Activated CD4-positive, alpha-beta T cell treated with anti-CD3 and anti-CD28 coated beads for 4 hours (primary cell): Measurements from ENCODE around the gene EYS.
"Not testable (repeated sequence)": the region's sequence is repeated elsewhere in the genome, so short reads cannot be mapped to it uniquely, and the experiment has no call there.

Experiments used
- DNase-seq, 2 donors: peaks; one replicate each; pipeline ENCODE4 v3.0.0-alpha.2; 2020

The EYS gene

DNA sequence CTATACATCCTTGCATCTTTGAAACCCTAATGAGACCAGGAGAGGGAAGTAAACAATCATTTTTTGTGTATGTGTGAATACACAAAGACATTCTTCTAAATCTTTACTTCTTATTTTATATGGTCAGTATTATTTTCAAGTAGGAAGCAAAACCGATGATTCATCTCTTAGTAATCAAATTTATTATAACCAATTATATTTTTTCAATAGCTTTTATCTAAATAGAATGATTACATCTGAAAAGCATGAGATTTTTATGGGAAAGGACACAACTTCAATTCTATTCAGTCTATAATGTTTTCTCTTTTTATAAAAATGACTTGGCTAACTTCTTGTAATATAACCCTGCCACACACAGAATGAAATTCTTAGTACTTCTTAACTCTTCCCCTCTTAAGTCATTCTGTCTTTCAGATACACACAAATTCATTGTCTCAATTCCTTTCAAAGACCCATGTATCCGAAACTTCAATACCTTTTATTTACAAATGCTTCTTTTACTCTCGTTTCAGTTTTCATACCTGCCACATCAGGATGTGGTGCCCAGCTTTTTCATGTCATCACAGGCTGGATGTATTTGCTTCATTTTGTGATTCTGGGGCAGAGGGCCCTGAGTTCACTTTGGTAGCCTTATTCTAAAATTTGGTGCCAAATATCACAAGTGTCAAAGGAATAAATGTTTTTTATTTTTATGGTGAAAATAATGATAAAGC, 1844.4 kb downstream of the EYS start:
- DNase-seq, result no peak

- no peak for DNase-seq
Observed at GRCh38 chr6:63859528-63859927, 1847.5 kb downstream of the EYS start.

DNA sequence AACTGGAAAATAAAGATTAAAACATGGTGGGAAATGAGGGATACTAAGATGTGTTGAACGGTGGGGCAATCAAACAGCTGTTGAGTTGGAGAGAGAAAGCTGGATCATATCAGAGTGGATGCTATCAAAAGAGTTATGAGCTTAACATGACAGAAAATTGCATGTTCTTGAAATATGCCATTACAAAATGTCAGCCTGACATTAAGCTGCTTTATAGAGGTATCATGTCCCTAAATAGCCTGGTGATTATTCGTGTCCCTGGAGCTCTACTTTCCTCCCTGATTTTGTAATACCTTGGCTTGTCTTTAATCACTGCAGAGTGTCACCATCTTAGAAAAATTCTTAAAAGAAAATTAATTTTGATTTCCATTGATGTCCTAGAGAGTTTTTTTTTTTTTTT, 1848.3 kb downstream of the EYS start:
- DNase-seq, result no peak

GRCh38 chr6:63856271-63856670, 1850.8 kb downstream of the EYS start:
- no peak for DNase-seq

DNA sequence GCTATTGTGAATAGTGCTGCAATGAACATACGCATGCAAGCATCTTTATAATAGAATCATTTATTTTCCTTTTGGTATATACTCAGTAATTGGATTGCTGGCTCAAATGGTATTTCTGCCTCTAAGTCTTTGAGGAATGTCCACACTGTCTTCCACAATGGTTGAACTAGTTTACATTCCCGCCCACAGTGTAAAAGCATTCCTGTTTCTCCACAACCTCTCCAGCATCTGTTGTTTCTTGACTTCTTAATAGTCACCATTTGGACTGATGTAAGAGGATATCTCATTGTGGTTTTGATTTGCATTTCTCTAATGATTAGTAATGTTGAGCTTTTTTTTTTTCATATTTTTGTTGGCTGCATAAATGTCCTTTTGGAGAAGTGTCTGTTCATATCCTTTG, 1862.7 kb downstream of the EYS start:
- DNase-seq, result no peak

DNA sequence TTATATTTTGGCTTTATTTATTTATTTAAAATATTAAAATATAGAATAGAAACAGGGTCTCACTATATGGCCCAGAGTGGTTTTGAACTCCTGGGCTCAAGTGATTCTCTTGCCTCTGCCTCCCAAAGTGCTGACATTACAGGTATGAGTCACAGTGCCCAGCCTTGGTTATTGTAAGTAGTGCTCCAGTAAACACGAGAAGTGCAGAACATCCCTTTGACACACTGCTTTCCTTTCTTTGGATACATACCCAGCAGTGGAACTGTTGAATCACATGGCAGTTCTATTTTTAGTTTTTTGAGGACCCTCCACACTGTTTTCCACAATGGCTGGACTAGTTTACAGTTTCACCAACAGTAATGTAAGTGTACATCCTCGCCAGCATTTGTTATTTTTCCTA, 1867.5 kb downstream of the EYS start:
- DNase-seq, result no peak

DNA sequence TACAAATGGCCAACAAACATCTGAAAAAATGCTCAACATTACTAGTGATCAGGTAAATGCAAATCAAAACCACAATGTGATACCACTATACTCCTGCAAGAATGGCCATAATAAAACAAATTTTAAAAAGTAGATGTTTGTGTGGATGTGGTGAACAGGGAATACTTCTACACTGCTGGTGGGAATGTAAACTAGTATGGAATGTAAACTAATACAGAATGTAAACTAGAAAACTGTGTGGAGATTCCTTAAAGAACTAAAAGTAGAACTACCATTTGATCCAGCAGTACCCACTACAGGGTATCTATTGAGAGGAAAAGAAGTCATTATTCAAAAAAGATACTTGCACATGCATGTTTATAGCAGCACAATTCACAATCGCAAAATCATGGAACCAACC, 1878.3 kb downstream of the EYS start:
- not testable (repeated sequence) for DNase-seq

GRCh38 chr6:63824722-63825121, 1882.3 kb downstream of the EYS start:
- DNase-seq, result no peak

DNA sequence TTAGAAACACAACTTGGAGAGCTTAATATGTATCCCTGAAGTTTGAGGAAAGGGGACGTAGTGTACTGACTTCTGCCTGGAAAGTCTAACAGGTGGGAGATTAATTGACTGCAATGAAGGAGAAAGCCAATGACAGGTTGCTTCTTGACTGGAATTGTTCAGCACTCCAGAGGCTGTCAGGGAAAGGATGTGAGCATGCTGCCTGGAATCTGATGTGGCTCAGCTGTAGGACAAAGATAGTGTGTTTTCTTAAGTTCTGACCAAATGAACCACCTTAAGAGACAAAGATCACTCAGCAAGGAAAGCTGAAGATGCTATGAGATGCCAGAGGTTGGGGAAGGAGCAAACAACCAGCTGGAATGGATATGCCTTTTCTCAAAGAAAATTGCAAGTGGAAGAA, 1885.6 kb downstream of the EYS start:
- no peak for DNase-seq

GRCh38 chr6:63819831-63820230, 1887.2 kb downstream of the EYS start:
- DNase-seq, result no peak

DNA sequence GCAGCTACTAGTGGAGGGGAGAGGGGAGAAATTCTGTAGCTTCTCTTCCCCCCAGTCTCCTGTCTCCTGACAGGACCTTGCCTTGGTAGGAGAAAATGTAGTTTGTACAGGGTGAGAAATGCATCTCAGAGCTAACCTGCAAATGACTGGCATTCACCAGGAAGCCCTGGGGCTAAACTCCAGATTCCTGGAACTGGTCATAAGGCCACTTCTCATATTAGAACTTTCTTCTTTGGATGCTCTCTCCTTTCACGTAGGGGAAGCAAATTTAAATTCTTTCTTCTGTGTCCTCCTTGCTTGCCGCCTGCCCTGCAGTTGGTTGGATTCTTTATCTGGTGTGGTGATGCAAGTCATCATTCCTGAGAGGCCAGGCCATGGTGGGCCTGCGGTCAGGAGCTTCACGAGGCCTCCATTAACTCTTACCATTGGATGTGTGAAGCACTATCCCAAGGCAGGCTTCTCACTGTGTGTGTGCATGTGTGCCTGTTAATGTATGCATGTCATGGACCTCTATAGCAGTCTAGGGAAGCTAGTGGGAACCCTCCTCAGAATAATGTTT, 1889.5 kb downstream of the EYS start:
- no peak for DNase-seq

GRCh38 chr6:63816982-63817436, 1890.0 kb downstream of the EYS start:
- DNase-seq, result no peak

DNA sequence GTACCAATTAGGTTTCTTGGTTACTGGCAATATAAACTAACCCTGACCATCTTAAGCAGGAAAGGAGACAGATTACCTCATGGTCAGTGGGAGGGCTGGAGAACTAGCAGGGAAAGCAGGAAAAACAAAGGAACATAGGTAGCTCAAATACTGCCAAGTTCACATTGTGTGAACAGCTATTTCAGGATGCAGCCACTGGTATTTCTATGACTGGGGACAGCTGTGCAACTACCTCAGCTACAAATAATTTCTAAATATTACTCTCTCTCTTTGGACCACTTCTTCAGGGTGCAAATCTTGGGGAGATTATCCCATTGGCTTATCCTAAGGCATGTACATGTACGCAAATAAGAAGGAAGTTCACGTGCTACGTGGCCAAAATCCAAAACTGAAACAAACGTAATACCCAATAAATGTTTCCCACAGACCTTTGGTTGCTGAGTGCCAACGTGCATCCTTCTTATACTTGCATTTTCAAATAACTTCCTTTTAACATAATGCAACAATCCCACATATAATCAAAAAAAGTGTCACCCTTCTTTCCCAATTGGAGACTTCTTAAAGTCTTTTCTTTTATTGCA, 1890.5 kb downstream of the EYS start:
- no peak for DNase-seq

GRCh38 chr6:63814459-63814858, 1892.6 kb downstream of the EYS start:
- no peak for DNase-seq

GRCh38 chr6:63813566-63814120, 1893.4 kb downstream of the EYS start:
- no peak for DNase-seq

DNA sequence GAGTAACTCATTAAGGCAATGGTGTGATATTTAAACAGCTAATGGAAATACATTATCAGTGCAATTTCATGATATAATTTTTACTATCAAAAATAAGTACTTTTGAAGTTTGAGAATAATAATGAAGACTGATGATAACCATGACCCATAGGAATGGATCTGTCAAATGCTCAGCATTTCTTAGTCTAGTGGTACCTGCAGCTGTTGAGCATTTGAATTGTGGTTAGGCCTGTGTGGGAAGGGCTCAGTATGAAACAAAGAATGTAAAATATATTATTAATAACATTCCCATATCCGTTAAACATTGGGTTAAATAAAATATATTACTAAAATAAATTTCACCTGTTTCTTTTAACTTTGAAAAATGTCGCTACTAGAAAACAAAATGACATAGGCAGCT, 1898.5 kb downstream of the EYS start:
- DNase-seq, result no peak

GRCh38 chr6:63807056-63807455, 1900.0 kb downstream of the EYS start:
- DNase-seq, result no peak

DNA sequence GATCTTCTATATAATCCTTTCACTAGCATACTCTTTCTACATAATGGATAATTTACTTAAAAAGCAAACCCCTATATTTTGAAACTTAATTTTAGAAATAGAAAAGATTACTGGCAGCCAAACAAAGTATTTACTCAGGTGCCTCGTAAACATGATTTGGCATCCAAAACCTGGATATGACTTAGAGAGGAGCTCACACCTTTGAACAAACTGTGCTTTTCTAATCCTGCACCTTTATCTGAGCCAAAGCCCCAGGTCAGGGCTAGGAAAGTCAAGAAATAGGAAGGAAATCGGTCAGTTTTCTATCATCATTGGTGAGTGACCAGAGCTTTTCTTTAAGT, 1900.5 kb downstream of the EYS start:
- DNase-seq, result no peak

DNA sequence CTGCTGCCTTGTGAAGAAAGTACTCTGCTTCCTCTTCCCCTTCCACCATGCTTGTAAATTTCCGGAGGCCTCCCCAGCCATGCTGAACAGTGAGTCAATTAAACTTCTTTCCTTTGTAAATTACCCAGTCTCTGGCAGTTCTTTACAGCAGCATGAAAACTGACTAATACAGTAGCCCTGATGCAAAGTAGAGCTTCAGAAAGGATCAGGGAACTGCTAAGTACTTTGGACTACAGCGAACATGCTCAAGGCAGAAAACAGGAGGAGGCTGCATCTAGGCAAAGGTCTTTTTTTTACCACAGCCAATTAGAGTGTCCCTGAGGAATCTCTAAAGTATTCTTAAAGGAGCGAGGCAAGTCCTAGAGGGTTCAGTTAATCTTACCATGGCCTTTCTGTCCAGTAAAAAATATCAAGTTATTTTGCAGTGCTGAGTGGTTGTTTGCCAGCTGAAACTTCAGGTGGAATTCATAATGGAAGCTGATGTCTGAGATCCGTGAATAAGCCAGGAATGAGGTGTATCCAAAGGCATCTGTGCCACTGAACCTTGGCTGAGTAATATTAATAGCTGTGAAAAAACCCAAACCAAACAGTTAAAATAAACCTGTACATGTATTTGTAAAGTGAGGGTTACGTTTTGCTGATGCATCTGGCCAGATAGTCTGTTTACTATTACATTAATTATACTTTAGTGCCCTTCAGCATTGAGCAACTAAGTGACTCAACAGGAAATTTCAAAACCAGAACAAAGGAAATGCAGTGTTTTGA, 1901.0 kb downstream of the EYS start:
- no peak for DNase-seq

DNA sequence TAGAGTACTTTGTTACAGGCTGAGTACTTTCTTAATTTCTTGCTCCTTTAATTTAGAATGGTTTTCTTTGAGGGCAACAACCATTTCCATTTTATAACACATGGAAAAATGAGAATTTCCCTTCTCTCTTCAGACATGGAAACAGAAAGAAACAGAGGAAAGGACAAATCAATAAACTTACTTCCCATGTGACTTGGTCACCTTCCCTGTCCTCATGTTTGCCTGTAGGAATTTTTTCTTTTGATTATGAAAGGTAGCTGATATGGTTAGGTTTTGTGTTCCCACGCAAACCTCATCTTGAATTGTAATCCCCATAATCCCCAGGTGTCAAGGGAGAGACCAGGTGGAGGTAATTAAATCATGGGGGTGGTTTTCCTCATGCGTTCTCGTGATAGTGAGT, 1901.7 kb downstream of the EYS start:
- DNase-seq, result no peak

DNA sequence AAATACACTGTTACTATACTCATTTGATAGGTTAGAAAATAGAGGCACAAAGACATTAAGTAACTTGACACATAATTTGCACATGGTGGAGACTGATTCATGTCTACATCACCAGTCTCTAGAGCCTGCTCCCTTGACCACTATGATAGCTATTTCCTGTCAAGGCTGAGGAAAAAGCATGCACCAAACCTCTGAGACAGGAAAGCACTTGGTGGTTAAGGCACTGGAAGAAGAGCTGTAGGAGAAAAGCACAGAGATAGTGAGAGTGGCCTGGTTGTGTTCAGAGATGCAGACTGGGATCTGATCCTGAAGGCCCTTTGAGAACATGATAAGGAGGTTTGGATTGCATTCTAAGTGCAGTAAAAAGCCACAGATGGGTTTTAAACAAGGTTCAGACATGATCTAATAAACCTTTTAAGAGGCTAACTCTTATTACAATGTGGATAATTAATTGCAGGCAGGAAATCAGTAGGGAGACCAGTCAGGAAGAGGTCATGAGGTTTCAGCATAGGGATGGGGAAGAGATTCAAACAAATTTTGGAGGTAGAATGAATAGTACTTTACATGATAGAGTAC, 1902.6 kb downstream of the EYS start:
- DNase-seq, result no peak

GRCh38 chr6:63803371-63803770, 1903.7 kb downstream of the EYS start:
- no peak for DNase-seq

GRCh38 chr6:63802606-63803206, 1904.3 kb downstream of the EYS start:
- no peak for DNase-seq
